Sigmoid colon (tissue), 4 donors: ENCODE data around the gene PPFIBP1.

Experiments
- EP300 ChIP-seq, 4 donors: sonication (generic); formaldehyde crosslinking; IDR thresholded peaks; one replicate each; pipeline ENCODE4 v1.6.1; 2017; ENCODE audit warnings: antibody characterized with exemption in 4 of 4
- POLR2A ChIP-seq, 2 donors: fragments of 450-650 bp; IDR thresholded peaks; one replicate each; pipeline ENCODE4 v1.6.1; 2016; ENCODE audit warnings: antibody characterized with exemption in 2 of 2, mild to moderate bottlenecking in 2 of 2, moderate library complexity in 2 of 2
- POLR2AphosphoS5 ChIP-seq, 4 donors: sonication (generic); formaldehyde crosslinking; IDR thresholded peaks; one replicate each; pipeline ENCODE4 v1.6.1; 2017; ENCODE audit warnings: antibody characterized with exemption in 4 of 4
- TF ChIP-seq, protein P1 (sequence below), 4 experiments: fragments of 450-650 bp in 3 of 4; fragments of 200-600 bp in 1 of 4; IDR thresholded peaks; one replicate each; pipeline ENCODE4 v1.5.1; 2016 to 2019; ENCODE audit warnings: antibody characterized with exemption in 4 of 4, mild to moderate bottlenecking in 3 of 4, moderate library complexity in 2 of 4

DNA sequence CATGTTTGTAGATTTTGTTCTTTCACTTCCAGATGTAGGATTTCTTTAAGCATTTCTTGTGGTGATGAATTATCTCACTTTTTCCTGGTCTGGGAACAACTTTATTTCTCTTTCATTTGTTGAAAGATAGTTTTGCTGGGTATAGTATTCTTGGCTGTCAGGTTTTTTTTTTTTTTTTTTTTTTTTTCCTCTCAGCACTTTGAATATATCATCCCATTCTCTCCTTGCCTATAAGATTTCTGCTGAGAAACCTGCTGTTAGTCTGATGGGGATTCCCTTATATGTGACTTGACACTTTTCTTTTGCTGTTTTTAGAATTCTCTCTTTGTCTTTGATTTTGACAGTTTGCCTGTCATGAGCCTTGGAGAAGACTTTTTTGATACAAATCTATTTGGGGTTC is 47.0 kb upstream of the PPFIBP1 start:
- TF ChIP-seq POLR2AphosphoS5 (IDR thresholded peaks at IDR 0.05) (no peak), POLR2A (IDR thresholded peaks at IDR 0.05) (no peak), EP300 (IDR thresholded peaks at IDR 0.05) (no peak)
- TF ChIP-seq, protein P1, sequence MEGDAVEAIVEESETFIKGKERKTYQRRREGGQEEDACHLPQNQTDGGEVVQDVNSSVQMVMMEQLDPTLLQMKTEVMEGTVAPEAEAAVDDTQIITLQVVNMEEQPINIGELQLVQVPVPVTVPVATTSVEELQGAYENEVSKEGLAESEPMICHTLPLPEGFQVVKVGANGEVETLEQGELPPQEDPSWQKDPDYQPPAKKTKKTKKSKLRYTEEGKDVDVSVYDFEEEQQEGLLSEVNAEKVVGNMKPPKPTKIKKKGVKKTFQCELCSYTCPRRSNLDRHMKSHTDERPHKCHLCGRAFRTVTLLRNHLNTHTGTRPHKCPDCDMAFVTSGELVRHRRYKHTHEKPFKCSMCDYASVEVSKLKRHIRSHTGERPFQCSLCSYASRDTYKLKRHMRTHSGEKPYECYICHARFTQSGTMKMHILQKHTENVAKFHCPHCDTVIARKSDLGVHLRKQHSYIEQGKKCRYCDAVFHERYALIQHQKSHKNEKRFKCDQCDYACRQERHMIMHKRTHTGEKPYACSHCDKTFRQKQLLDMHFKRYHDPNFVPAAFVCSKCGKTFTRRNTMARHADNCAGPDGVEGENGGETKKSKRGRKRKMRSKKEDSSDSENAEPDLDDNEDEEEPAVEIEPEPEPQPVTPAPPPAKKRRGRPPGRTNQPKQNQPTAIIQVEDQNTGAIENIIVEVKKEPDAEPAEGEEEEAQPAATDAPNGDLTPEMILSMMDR (IDR thresholded peaks at IDR 0.05): no peak
